ENCODE data around the gene POLD4.

Gene POLD4

GRCh38 chr11:67314218-67314617 lies 39.1 kb downstream of the POLD4 start:
- DNase-seq, result no peak

- DNase-seq, result no peak
These were observed 40.0 kb downstream of the POLD4 start for GRCh38 chr11:67313125-67313890.

GRCh38 chr11:67312187-67313021 lies 40.9 kb downstream of the POLD4 start:
- DNase-seq, result no peak

GRCh38 chr11:67311556-67312082 lies 41.7 kb downstream of the POLD4 start:
- no peak for DNase-seq

- DNase-seq, result no peak
These were observed 42.2 kb downstream of the POLD4 start for GRCh38 chr11:67311051-67311555.

GRCh38 chr11:67310246-67311050 lies 42.9 kb downstream of the POLD4 start:
- no peak for DNase-seq

- no peak for DNase-seq
These were observed 43.7 kb downstream of the POLD4 start for GRCh38 chr11:67309661-67310061.

- DNase-seq, result no peak
These were observed 44.2 kb downstream of the POLD4 start for GRCh38 chr11:67309166-67309565.

GRCh38 chr11:67308031-67308866 lies 45.1 kb downstream of the POLD4 start:
- DNase-seq, result no peak

GRCh38 chr11:67307545-67308001 lies 45.8 kb downstream of the POLD4 start:
- DNase-seq, result no peak

- DNase-seq, result no peak
These were observed 46.4 kb downstream of the POLD4 start for GRCh38 chr11:67306769-67307544.

GRCh38 chr11:67304511-67305113 lies 48.7 kb downstream of the POLD4 start:
- no peak for DNase-seq

- DNase-seq, result no peak
These were observed 49.4 kb downstream of the POLD4 start for GRCh38 chr11:67303835-67304411.

- DNase-seq, result peak; percentile 93
These were observed 50.1 kb downstream of the POLD4 start, which contains the start of gene SSH3 for GRCh38 chr11:67303132-67303834. Gene SSH3, plus strand, starts transcription at chr11:67303530. Its CDS starts 96 bp downstream, at chr11:67303626.

- peak; percentile 47 for DNase-seq
These were observed 50.7 kb downstream of the POLD4 start for GRCh38 chr11:67302571-67303131.

GRCh38 chr11:67301951-67302516 lies 51.3 kb downstream of the POLD4 start:
- DNase-seq, result peak; percentile 82

GRCh38 chr11:67301313-67301921 lies 51.9 kb downstream of the POLD4 start:
- no peak for DNase-seq

Measured in NCI-H510A (cell line).